HCT116 (cell line): Measurements from ENCODE around the gene AK5. TPM values are rescaled to one million over a fixed set of nuclear protein-coding genes. Genes with fewer than 3 reads are reported as not detected.

Experiments used
- ATAC-seq: fragments of 200-7000 bp; cut with Tn5 transposase; 2 replicates; pipeline ENCODE4 v1.9.1; 2020; ENCODE audit warnings: mild to moderate bottlenecking, moderate library complexity
- BruUV-seq: library from RNA; stranded (reverse); fragments of 400-500 nt; replicated peaks from 2 replicates; lab custom pipeline; 2021; lab: Mats Ljungman, UMichigan
- CTCF ChIA-PET: fragments of 300-600 bp; sonication (Branson Sonifier 250); formaldehyde crosslinking; loops from one replicate; lab custom pipeline; 2021; ENCODE audit warnings: antibody characterized with exemption; lab: Charles Lee
- POLR2A ChIA-PET: fragments of 300-600, 350-600 bp; sonication (Branson Sonifier 250); formaldehyde crosslinking; loops from one replicate; lab custom pipeline; 2021; ENCODE audit warnings: antibody characterized with exemption; lab: Charles Lee
- RAD21 ChIA-PET, 2 experiments: fragments of 300-600 bp; sonication (Branson Sonifier 250); formaldehyde crosslinking; loops; one replicate each; lab custom pipeline; 2023; ENCODE audit warnings: low total read pairs in 2 of 2; ENCODE audit not compliant: uncharacterized antibody in 2 of 2, unreplicated experiment in 2 of 2, low non-redundant PET in 1 of 2; lab: Charles Lee
- DNase-seq: peaks from one replicate; pipeline ENCODE4 v3.0.0-alpha.2; 2010; ENCODE audit warnings: low read depth, low spot score
- H2AFZ ChIP-seq: fragments of 200-600 bp; shearing (Covaris generic), sonication (generic); 2 replicates; pipeline ENCODE4 v1.6.1; 2017; ENCODE audit warnings: low read depth, mixed run types, mixed read lengths, antibody characterized with exemption, low read length; ENCODE audit not compliant: poor library complexity, severe bottlenecking
- H3K27ac ChIP-seq: 2 replicates; pipeline ENCODE4 v1.5.1; 2012; ENCODE audit warnings: low read depth, low read length
- H3K27me3 ChIP-seq: fragments of 200-600 bp; sonication (generic); 2 replicates; pipeline ENCODE4 v1.6.1; 2016; ENCODE audit warnings: mixed run types, low read length, mixed read lengths; ENCODE audit not compliant: insufficient read depth
- H3K36me3 ChIP-seq, 2 experiments: fragments of 200-500 bp in 1 of 2; fragments of 200-600 bp in 1 of 2; sonication (Bioruptor generic) in 1 of 2; sonication (generic) in 1 of 2; 2 replicates each; pipeline versions ENCODE4 v1.5.1 to v1.6.1; 2014 to 2016; ENCODE audit warnings: low read length in 2 of 2, inconsistent platforms in 1 of 2, mixed read lengths in 1 of 2, mixed run types in 1 of 2; ENCODE audit not compliant: insufficient read depth in 2 of 2, control insufficient read depth in 1 of 2
- H3K4me1 ChIP-seq, 2 experiments: fragments of 200-600 bp in 1 of 2; sonication (generic) in 1 of 2; 2 replicates each; pipeline versions ENCODE4 v1.5.1 to v1.6.1; 2012 to 2017; ENCODE audit warnings: low read length in 2 of 2, inconsistent platforms in 1 of 2, mild to moderate bottlenecking in 1 of 2, mixed read lengths in 1 of 2, mixed run types in 1 of 2, moderate library complexity in 1 of 2; ENCODE audit not compliant: insufficient read depth in 2 of 2, control insufficient read depth in 1 of 2
- H3K4me2 ChIP-seq: fragments of 200-600 bp; sonication (generic); 2 replicates; pipeline ENCODE4 v1.6.1; 2017; ENCODE audit warnings: mixed run types, low read length, mixed read lengths
- H3K4me3 ChIP-seq, 2 experiments: fragments of 200-600 bp in 1 of 2; sonication (generic) in 1 of 2; replicated peaks in 1 of 2; 2 replicates each; pipeline ENCODE4 v1.5.1; 2011 to 2016; ENCODE audit warnings: low read length in 2 of 2, control low read depth in 1 of 2, low read depth in 1 of 2, mild to moderate bottlenecking in 1 of 2, mixed read lengths in 1 of 2, mixed run types in 1 of 2
- H3K79me2 ChIP-seq: fragments of 200-600 bp; sonication (generic); 2 replicates; pipeline ENCODE4 v1.6.1; 2017; ENCODE audit warnings: mild to moderate bottlenecking, mixed run types, low read length, moderate library complexity, mixed read lengths; ENCODE audit not compliant: insufficient read depth
- H3K9ac ChIP-seq: fragments of 200-600 bp; sonication (generic); 2 replicates; pipeline ENCODE4 v1.6.1; 2016; ENCODE audit warnings: low read length, mixed read lengths
- H3K9me2 ChIP-seq: fragments of 200-600 bp; sonication (generic), shearing (Covaris generic); 2 replicates; pipeline ENCODE4 v1.6.1; 2017; ENCODE audit warnings: mixed run types, mild to moderate bottlenecking, moderate library complexity; ENCODE audit not compliant: insufficient read depth
- H3K9me3 ChIP-seq, 2 experiments: fragments of 200-500 bp in 1 of 2; fragments of 200-600 bp in 1 of 2; sonication (Bioruptor generic) in 1 of 2; sonication (generic) in 1 of 2; 2 replicates each; pipeline ENCODE4 v1.6.1; 2014 to 2017; ENCODE audit warnings: low read length in 2 of 2, mixed read lengths in 2 of 2, inconsistent platforms in 1 of 2, low read depth in 1 of 2, mild to moderate bottlenecking in 1 of 2, mixed run types in 1 of 2, moderate library complexity in 1 of 2; ENCODE audit not compliant: control insufficient read depth in 1 of 2, insufficient read depth in 1 of 2
- H4K20me1 ChIP-seq: fragments of 200-600 bp; sonication (generic), shearing (Covaris generic); 2 replicates; pipeline ENCODE4 v1.6.1; 2017; ENCODE audit warnings: mixed run types, mild to moderate bottlenecking, moderate library complexity; ENCODE audit not compliant: insufficient read depth
- EGR1 ChIP-seq: IDR thresholded peaks from 2 replicates; pipeline ENCODE4 v1.6.1; 2012; ENCODE audit warnings: low read depth
- ELF1 ChIP-seq: IDR thresholded peaks from 2 replicates; pipeline ENCODE4 v1.6.1; 2012; ENCODE audit warnings: low read depth, borderline replicate concordance
- EZH2phosphoT487 ChIP-seq: fragments of 200-600 bp; IDR thresholded peaks from 2 replicates; pipeline ENCODE4 v1.6.1; 2018; ENCODE audit warnings: antibody characterized with exemption, borderline replicate concordance
- MAX ChIP-seq: IDR thresholded peaks from 2 replicates; pipeline ENCODE4 v1.6.1; 2012
- POLR2AphosphoS5 ChIP-seq: IDR thresholded peaks from 2 replicates; pipeline ENCODE4 v1.6.1; 2011; ENCODE audit warnings: mild to moderate bottlenecking, low read depth, low read length, moderate library complexity
- REST ChIP-seq: IDR thresholded peaks from 2 replicates; pipeline ENCODE4 v1.6.1; 2012; ENCODE audit warnings: low read depth
- SP1 ChIP-seq: IDR thresholded peaks from 2 replicates; pipeline ENCODE4 v1.6.1; 2012; ENCODE audit warnings: low read depth
- intact Hi-C: fragments of 100-400 bp; cut with micrococcal nuclease; formaldehyde crosslinking; loops from 2 replicates; pipeline ENCODE4 v1.10.0; 2022
- total RNA-seq: library from RNA; stranded (reverse); gene quantifications from one replicate; pipeline ENCODE4 v1.2.1, GENCODE V29; 2021; ENCODE audit not compliant: unreplicated experiment
- TF ChIP-seq, protein P1 (sequence below), 3 experiments: fragments of 200-600 bp in 1 of 3; sonication (generic) in 1 of 3; IDR thresholded peaks in 2 of 3; conservative IDR thresholded peaks in 1 of 3; 2 replicates each; pipeline ENCODE4 v1.5.1; 2012 to 2017; ENCODE audit warnings: low read depth in 2 of 3, low read length in 2 of 3, antibody characterized with exemption in 1 of 3, borderline replicate concordance in 1 of 3, control low read depth in 1 of 3, mild to moderate bottlenecking in 1 of 3, mixed read lengths in 1 of 3, mixed run types in 1 of 3, moderate library complexity in 1 of 3; ENCODE audit not compliant: insufficient read depth in 1 of 3

Gene AK5
- total RNA-seq, 1 experiment from 2014 or later = 0.22 TPM

DNA sequence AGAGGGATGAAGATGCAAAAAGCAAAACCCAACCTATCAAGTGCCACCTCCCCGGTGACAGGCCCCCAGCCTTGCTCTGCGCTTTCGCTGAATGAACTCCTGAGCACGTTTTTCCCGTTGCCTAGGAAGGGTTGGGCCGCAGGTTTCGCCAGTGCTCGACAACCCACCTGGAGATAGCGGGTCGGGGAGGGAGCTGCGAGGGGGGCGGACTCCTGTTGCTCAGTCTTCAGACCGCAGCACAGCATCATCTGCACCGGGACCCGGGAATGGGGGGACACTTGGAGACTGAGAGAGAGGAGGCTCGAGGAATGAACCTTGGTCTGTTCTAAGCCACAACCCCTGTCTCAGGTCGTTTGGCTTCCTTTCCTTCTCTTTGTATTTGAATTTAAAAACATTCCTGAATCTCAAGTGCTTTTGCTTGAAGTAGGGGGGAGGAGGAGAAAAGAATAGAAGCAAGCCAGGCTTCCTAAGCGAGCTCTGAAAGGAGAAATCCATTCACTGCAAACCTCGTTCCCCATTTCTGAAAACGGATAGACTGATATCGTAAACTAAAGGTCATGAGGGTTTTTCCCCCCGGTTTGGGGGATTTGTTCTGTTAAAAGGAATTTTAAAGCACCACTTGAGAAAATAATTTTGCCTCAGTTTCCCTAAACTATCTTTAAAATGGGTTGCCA is 1.2 kb downstream of the AK5 start:
- Histone ChIP-seq H3K36me3 (no peaks in the 10 kb centered on the region), H3K9ac (no peak overlapping the region), H4K20me1 (no peaks in the 10 kb centered on the region), H3K4me2 (no peak overlapping the region), H3K4me1 (no peaks in the 10 kb centered on the region), H3K27me3 (no peaks in the 10 kb centered on the region), H3K27ac (no peak overlapping the region), H3K9me2 (no peaks in the 10 kb centered on the region), H3K9me3 (no peaks in the 10 kb centered on the region), H3K79me2 (no peaks in the 10 kb centered on the region), H2AFZ (no peak overlapping the region), H3K4me3 (no peak overlapping the region)
- ChIA-PET RAD21 (no interaction called here), CTCF (no interaction called here), POLR2A (no interaction called here)
- ATAC-seq (no peak), DNase-seq (no peak)
- TF ChIP-seq EZH2phosphoT487 = no peak
- no peak for TF ChIP-seq EGR1
- no peak for TF ChIP-seq ELF1
- no peak for TF ChIP-seq POLR2AphosphoS5
- TF ChIP-seq REST = no peak
- TF ChIP-seq MAX = no peak
- TF ChIP-seq SP1 = no peak
- TF ChIP-seq, protein P1, sequence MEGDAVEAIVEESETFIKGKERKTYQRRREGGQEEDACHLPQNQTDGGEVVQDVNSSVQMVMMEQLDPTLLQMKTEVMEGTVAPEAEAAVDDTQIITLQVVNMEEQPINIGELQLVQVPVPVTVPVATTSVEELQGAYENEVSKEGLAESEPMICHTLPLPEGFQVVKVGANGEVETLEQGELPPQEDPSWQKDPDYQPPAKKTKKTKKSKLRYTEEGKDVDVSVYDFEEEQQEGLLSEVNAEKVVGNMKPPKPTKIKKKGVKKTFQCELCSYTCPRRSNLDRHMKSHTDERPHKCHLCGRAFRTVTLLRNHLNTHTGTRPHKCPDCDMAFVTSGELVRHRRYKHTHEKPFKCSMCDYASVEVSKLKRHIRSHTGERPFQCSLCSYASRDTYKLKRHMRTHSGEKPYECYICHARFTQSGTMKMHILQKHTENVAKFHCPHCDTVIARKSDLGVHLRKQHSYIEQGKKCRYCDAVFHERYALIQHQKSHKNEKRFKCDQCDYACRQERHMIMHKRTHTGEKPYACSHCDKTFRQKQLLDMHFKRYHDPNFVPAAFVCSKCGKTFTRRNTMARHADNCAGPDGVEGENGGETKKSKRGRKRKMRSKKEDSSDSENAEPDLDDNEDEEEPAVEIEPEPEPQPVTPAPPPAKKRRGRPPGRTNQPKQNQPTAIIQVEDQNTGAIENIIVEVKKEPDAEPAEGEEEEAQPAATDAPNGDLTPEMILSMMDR (IDR thresholded peaks at IDR 0.05 in 2 of 3, conservative IDR thresholded peaks at IDR 0.05 in 1 of 3; ENCODE audit: borderline replicate concordance in 1 of 3, insufficient read depth in 1 of 3, low read depth in 2 of 3, low read length in 2 of 3) = no peak
- intact Hi-C loops = no loop called here
- BruUV-seq = no TSS peak
